CD4-positive, alpha-beta memory T cell (primary cell): ENCODE results near the gene GRK2. TPM values are rescaled to one million over a fixed set of nuclear protein-coding genes. Genes with fewer than 3 reads are reported as not detected.
A peak's percentile ranks its signal among the peaks of the same experiment; 100 is the strongest.

Source experiments
- CTCF ChIA-PET: fragments of 350-600 bp; sonication (Branson Sonifier 250); formaldehyde crosslinking; loops from one replicate; lab custom pipeline; 2021; ENCODE audit warnings: inconsistent platforms; ENCODE audit not compliant: partially characterized antibody; lab: Charles Lee
- POLR2A ChIA-PET: fragments of 350-600 bp; sonication (Branson Sonifier 250); formaldehyde crosslinking; loops from one replicate; lab custom pipeline; 2021; ENCODE audit not compliant: partially characterized antibody; lab: Charles Lee
- DNase-seq, 5 donors: peaks; one replicate each; pipeline versions ENCODE4 v3.0.0 to v3.0.0-alpha.2; 2020 to 2022; ENCODE audit warnings: mixed read lengths in 1 of 5
- H3K27ac ChIP-seq: one replicate; pipeline ENCODE4 v1.7.0; 2013; ENCODE audit warnings: low read depth, low read length
- H3K27me3 ChIP-seq: 2 replicates; pipeline ENCODE4 v1.7.0; 2013; ENCODE audit warnings: mild to moderate bottlenecking, low read length, moderate library complexity; ENCODE audit not compliant: insufficient read depth
- H3K36me3 ChIP-seq: 2 replicates; pipeline ENCODE4 v1.7.0; 2013; ENCODE audit warnings: mild to moderate bottlenecking, low read length, moderate library complexity; ENCODE audit not compliant: insufficient read depth
- H3K4me1 ChIP-seq: 2 replicates; pipeline ENCODE4 v1.7.0; 2013; ENCODE audit warnings: mild to moderate bottlenecking, low read length, moderate library complexity; ENCODE audit not compliant: insufficient read depth
- H3K4me3 ChIP-seq, 2 donors: one replicate each; pipeline ENCODE4 v1.7.0; 2013; ENCODE audit warnings: low read length in 2 of 2, mild to moderate bottlenecking in 1 of 2
- H3K9me3 ChIP-seq, 2 donors: one replicate each; pipeline ENCODE4 v1.7.0; 2013; ENCODE audit warnings: low read length in 2 of 2, control low read depth in 1 of 2; ENCODE audit not compliant: control insufficient read depth in 1 of 2
- H3K27ac Mint-ChIP-seq, 7 donors: one replicate each; pipeline ENCODE4 v1.8.0; 2020 to 2021; ENCODE audit warnings: mixed read lengths in 7 of 7, mild to moderate bottlenecking in 6 of 7, inconsistent platforms in 3 of 7, moderate library complexity in 3 of 7
- H3K27me3 Mint-ChIP-seq, 2 donors: one replicate each; pipeline ENCODE4 v1.8.0; 2020 to 2021; ENCODE audit warnings: mixed read lengths in 2 of 2
- H3K36me3 Mint-ChIP-seq, 2 donors: one replicate each; pipeline ENCODE4 v1.8.0; 2020 to 2021; ENCODE audit warnings: mixed read lengths in 2 of 2, inconsistent platforms in 1 of 2, mild to moderate bottlenecking in 1 of 2
- H3K4me1 Mint-ChIP-seq, 4 donors: one replicate each; pipeline ENCODE4 v1.8.0; 2020 to 2021; ENCODE audit warnings: mixed read lengths in 4 of 4, mild to moderate bottlenecking in 1 of 4
- H3K4me3 Mint-ChIP-seq, 8 donors: one replicate each; pipeline ENCODE4 v1.8.0; 2020 to 2021; ENCODE audit warnings: mixed read lengths in 8 of 8, mild to moderate bottlenecking in 7 of 8, moderate library complexity in 6 of 8, inconsistent platforms in 3 of 8
- H3K9me3 Mint-ChIP-seq, 8 donors: one replicate each; pipeline ENCODE4 v1.8.0; 2020 to 2021; ENCODE audit warnings: mixed read lengths in 8 of 8, mild to moderate bottlenecking in 5 of 8, inconsistent platforms in 3 of 8, moderate library complexity in 1 of 8
- intact Hi-C: fragments of 100-400 bp; cut with micrococcal nuclease; formaldehyde crosslinking; loops from one replicate; pipeline ENCODE4 v1.15.1; 2023
- polyA plus RNA-seq, 2 donors: library from polyadenylated mRNA; unstranded; fragments of 300-500 nt; fragmentation: Illumina TruSeq; gene quantifications; one replicate each; pipeline ENCODE4 v1.2.3, GENCODE V29; 2021
- total RNA-seq, 2 experiments: library from RNA; stranded (reverse); gene quantifications; one replicate each; pipeline ENCODE4 v1.2.3, GENCODE V29; 2021

Gene GRK2
- total and polyA plus RNA-seq, 4 experiments from 2014 or later = 12.8 to 310 (median 181) TPM

- POLR2A ChIA-PET = interaction anchor here (1.2 to 21.8 kb wide), 2 partner anchors 12 to 18 kb away, joined by 3 to 1163 read pairs; partner anchors contain the start of genes GRK2 and SSH3
Observed at GRCh38 chr11:67284811-67285540, 18.7 kb downstream of the GRK2 start.

GRCh38 chr11:67285541-67286498 lies 19.5 kb downstream of the GRK2 start:
- Histone ChIP-seq H3K36me3 (peaks cover 59% of the 10 kb centered on the region), H3K4me1 (peaks cover 75% of the 10 kb centered on the region), H3K27me3 (no peaks in the 10 kb centered on the region), H3K9me3 (no peaks in the 10 kb centered on the region), H3K4me3 (no peak overlapping the region), H3K27ac (peak overlapping the region; percentile 88)
- peak in 4 of 5 donors; percentile 35 to 66 (median 41) for DNase-seq
- peaks cover 17 to 53% of the 10 kb centered on the region in 2 donors for H3K36me3 Mint-ChIP-seq
- ChIA-PET POLR2A (interaction anchor here (0.8 to 21.8 kb wide), 8 partner anchors 13 to 443 kb away, joined by 3 to 1163 read pairs (median 32); partner anchors contain the start of genes GRK2, POLD4, PPP1CA and SSH3), CTCF (interaction anchor here (1.1 to 2.7 kb wide), 3 partner anchors 8 to 85 kb away, joined by 3 to 12 read pairs (median 5); no protein-coding TSS in a partner anchor)
- H3K9me3 Mint-ChIP-seq = no peaks in the 10 kb centered on the region
- H3K4me3 Mint-ChIP-seq = peak overlapping the region in 3 of 8 donors; percentile 21 to 86 (median 33)
- intact Hi-C loops = no loop called here
- H3K27ac Mint-ChIP-seq = peak overlapping the region; percentile 95 to 100 (median 98)
- H3K4me1 Mint-ChIP-seq = peaks cover 22 to 74% (median 32%) of the 10 kb centered on the region in 4 donors
- H3K27me3 Mint-ChIP-seq = no peaks in the 10 kb centered on the region

More at GRCh38 chr11:67284811-67285540, 18.7 kb downstream of the GRK2 start:
- H3K9me3 Mint-ChIP-seq = no peaks in the 10 kb centered on the region
- DNase-seq = peak in 1 of 5 donors; percentile 48
- H3K27ac Mint-ChIP-seq = peak overlapping the region in 4 of 7 donors; percentile 52 to 95 (median 60)
- Histone ChIP-seq H3K36me3 (peaks cover 61% of the 10 kb centered on the region), H3K4me3 (no peak overlapping the region), H3K9me3 (no peaks in the 10 kb centered on the region), H3K27ac (no peak overlapping the region), H3K4me1 (peaks cover 75% of the 10 kb centered on the region), H3K27me3 (no peaks in the 10 kb centered on the region)
- intact Hi-C loops = no loop called here
- H3K4me1 Mint-ChIP-seq = peaks cover 24 to 74% (median 31%) of the 10 kb centered on the region in 4 donors
- H3K4me3 Mint-ChIP-seq = peak overlapping the region in 1 of 8 donors; percentile 17
- H3K36me3 Mint-ChIP-seq = peaks cover 25 to 57% of the 10 kb centered on the region in 2 donors
- CTCF ChIA-PET = no interaction called here
- no peaks in the 10 kb centered on the region for H3K27me3 Mint-ChIP-seq

GRCh38 chr11:67286621-67287333 lies 20.5 kb downstream of the GRK2 start:
- no peaks in the 10 kb centered on the region for H3K9me3 Mint-ChIP-seq
- H3K4me3 ChIP-seq = peak overlapping the region in 1 of 2 donors; percentile 18
- H3K36me3 ChIP-seq = peaks cover 57% of the 10 kb centered on the region
- ChIA-PET CTCF (interaction anchor here (1.1 to 3.7 kb wide), 6 partner anchors 9 to 84 kb away, joined by 3 to 22 read pairs (median 6); no protein-coding TSS in a partner anchor), POLR2A (interaction anchor here (0.8 to 21.8 kb wide), 12 partner anchors 14 to 444 kb away, joined by 3 to 1163 read pairs (median 16); partner anchors contain the start of genes GRK2, POLD4, PPP1CA and PTPRCAP)
- no peaks in the 10 kb centered on the region for H3K9me3 ChIP-seq
- H3K27me3 ChIP-seq = no peaks in the 10 kb centered on the region
- intact Hi-C loops = no loop called here
- peaks cover 17 to 56% of the 10 kb centered on the region in 2 donors for H3K36me3 Mint-ChIP-seq
- no peaks in the 10 kb centered on the region for H3K27me3 Mint-ChIP-seq
- H3K27ac ChIP-seq = peak overlapping the region; percentile 88
- peak overlapping the region; percentile 79 to 90 (median 86) for H3K4me3 Mint-ChIP-seq
- peaks cover 23 to 79% (median 37%) of the 10 kb centered on the region in 4 donors for H3K4me1 Mint-ChIP-seq
- peak overlapping the region; percentile 95 to 100 (median 98) for H3K27ac Mint-ChIP-seq
- peak in 1 of 5 donors; percentile 53 for DNase-seq
- peaks cover 77% of the 10 kb centered on the region for H3K4me1 ChIP-seq

GRCh38 chr11:67287355-67288197 lies 21.3 kb downstream of the GRK2 start:
- Mint-ChIP-seq H3K27me3 (no peaks in the 10 kb centered on the region), H3K4me3 (peak overlapping the region; percentile 79 to 90 (median 86)), H3K36me3 (peaks cover 18 to 53% of the 10 kb centered on the region in 2 donors), H3K9me3 (no peaks in the 10 kb centered on the region), H3K27ac (peak overlapping the region; percentile 95 to 100 (median 98)), H3K4me1 (peaks cover 24 to 79% (median 38%) of the 10 kb centered on the region in 4 donors)
- Histone ChIP-seq H3K4me1 (peaks cover 77% of the 10 kb centered on the region), H3K27ac (peak overlapping the region; percentile 88), H3K9me3 (no peaks in the 10 kb centered on the region), H3K27me3 (no peaks in the 10 kb centered on the region), H3K36me3 (peaks cover 57% of the 10 kb centered on the region), H3K4me3 (peak overlapping the region; percentile 50 to 62)
- ChIA-PET POLR2A (interaction anchor here (0.8 to 21.8 kb wide), 18 partner anchors 15 to 444 kb away, joined by 3 to 1163 read pairs (median 6); partner anchors contain the start of genes GRK2, POLD4, PPP1CA and PTPRCAP), CTCF (interaction anchor here (1.1 to 5.1 kb wide), 9 partner anchors 9 to 84 kb away, joined by 3 to 34 read pairs (median 7); no protein-coding TSS in a partner anchor)
- peak in 4 of 5 donors; percentile 58 to 68 (median 62) for DNase-seq
- intact Hi-C loops = loop anchor here (1.0 to 2.0 kb wide), 6 partner anchors 10 to 47 kb away; partner anchors contain the start of gene SSH3

GRCh38 chr11:67288198-67288451 lies 21.9 kb downstream of the GRK2 start:
- Mint-ChIP-seq H3K27me3 (no peaks in the 10 kb centered on the region), H3K4me1 (peaks cover 30 to 79% (median 43%) of the 10 kb centered on the region in 4 donors), H3K27ac (peak overlapping the region; percentile 95 to 100 (median 98)), H3K9me3 (no peaks in the 10 kb centered on the region), H3K36me3 (peaks cover 19 to 53% of the 10 kb centered on the region in 2 donors), H3K4me3 (peak overlapping the region; percentile 79 to 90 (median 86))
- ChIA-PET CTCF (interaction anchor here (1.2 to 5.1 kb wide), 8 partner anchors 9 to 58 kb away, joined by 3 to 34 read pairs (median 10); no protein-coding TSS in a partner anchor), POLR2A (interaction anchor here (1.3 to 21.8 kb wide), 17 partner anchors 15 to 445 kb away, joined by 3 to 1163 read pairs (median 6); partner anchors contain the start of genes GRK2, POLD4, PPP1CA and RCE1)
- intact Hi-C loops = loop anchor here (1.0 to 2.0 kb wide), 6 partner anchors 11 to 48 kb away; partner anchors contain the start of gene SSH3
- peak overlapping the region; percentile 88 for H3K27ac ChIP-seq
- H3K27me3 ChIP-seq = no peaks in the 10 kb centered on the region
- DNase-seq = no peak
- peaks cover 77% of the 10 kb centered on the region for H3K4me1 ChIP-seq
- H3K36me3 ChIP-seq = peaks cover 51% of the 10 kb centered on the region
- no peaks in the 10 kb centered on the region for H3K9me3 ChIP-seq
- H3K4me3 ChIP-seq = peak overlapping the region; percentile 50 to 62
